GM21786 (cell line): Measurements from ENCODE around the gene ZNF205.
"Not testable (repeated sequence)": the region's sequence is repeated elsewhere in the genome, so short reads cannot be mapped to it uniquely, and the experiment has no call there.

ENCODE experiments used
- ATAC-seq: cut with Tn5 transposase; IDR thresholded peaks from one replicate; pipeline ENCODE4 v1.9.1; 2021; ENCODE audit not compliant: unreplicated experiment

ZNF205 gene

DNA sequence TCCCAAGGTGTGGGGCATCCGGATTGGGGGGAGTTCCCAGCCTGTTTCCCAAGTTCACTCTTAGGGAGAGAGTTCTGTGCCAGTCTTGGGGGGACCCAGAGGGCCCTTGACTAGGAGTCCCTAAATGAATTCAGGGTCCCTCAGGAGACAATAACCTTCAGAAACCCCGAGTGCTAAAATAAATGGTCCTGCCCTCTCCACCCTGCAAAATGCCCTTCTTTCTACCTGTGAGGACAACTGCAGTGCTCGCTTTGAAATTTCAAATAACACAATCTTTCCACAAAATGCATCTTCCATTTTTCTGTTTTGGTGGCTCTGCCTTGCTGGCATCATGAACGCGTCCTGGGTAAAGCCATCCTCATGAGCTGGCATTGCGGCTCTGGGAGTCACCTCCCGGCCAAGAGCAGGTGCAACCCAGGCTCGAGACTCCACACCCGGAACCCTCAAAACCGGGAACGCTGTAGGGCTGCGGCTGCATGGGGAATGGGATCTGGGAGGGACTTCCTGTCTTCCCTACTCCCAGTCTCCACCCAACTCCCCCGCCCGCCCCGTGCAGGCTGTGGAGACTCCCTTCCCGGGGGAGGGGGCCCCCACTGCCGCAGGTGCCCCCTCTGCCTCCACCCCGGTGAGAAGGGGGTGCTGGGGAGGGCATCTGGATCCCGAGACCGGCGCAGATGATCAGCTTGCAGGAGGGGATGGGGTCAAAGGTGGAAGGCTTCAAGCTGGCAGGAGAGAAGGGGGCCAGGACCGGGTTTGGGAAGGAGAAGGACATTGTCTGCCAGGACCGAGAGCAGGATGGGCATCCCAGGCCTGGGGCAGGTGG is at the start of gene ZNF205:
Gene ZNF205, plus strand, starts transcription at position 529 of the 823 bp plus-strand sequence. CDS start 845 bp downstream, outside the sequence.
- ATAC-seq = no peak

DNA sequence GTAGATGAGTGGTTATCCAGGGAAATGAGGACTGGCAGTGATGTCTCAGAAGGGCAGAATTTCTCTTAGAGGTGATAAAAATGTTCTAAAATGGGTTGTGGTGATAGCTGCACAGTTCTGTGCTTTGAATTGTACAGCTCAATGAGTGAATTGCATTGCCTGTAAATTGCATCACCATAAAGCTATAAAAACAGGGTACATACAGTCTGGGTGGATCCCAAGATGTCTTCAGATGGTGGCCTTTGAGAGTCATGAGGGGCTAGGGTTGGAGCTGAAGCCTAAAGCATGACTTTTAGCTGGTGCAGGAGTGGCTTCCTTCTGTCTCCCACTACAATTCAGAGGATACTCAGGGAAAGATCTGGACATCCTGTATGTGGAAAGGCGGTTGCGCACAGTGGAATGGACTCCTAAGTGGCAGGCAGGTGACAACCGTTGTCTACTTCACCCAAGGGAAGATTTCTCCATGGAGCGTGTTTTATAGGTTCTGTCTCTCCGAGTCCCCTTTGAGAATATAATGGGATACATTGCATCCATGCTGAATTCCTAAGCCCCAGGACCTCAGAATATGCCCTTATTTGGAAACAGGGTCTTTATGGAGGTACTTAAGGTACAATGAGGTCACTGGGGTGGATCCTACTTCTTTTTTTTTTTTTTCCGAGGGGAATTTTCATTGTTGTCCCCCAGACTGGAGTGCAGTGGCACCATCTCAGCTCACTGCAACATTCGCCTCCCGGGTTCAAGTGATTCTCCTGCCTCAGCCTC is 48.6 kb upstream of the ZNF205 start:
- no peak for ATAC-seq

DNA sequence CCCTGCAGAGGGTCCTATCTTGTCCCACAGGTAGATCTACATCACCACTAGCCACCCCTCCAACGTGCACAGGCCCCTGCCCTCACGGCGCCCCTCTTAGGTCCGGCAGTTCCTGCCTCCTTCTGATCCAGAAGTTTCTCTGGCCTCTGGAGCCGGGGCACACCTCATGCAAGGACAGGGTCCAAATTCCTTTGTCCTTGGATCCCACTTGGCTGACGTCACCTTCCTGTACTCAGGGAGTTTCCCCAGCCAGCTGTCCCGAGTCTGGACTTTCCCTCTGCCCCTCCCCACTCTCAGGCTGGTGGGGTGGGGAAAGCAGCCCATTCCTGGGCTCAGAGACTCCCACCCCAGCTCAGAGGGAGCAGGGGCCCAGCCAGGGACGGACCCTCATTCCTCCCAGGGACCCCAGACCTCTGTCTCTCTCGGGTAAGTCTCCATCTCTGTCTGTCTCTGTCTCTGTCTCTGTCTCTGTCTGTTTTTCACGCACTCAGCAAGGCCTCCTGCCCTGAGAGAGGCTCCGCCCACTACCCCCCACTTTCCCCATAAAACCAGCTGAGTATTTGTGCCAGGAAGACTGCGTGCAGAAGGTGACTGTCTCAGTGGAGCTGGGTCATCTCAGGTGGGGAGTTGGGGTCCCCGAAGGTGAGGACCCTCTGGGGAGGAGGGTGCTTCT is 47.2 kb upstream of the ZNF205 start, which contains the start of gene IL32:
Gene IL32, plus strand, starts transcription at position 572 of the 673 bp plus-strand sequence. CDS start 172 bp downstream, outside the sequence.
- ATAC-seq = no peak

DNA sequence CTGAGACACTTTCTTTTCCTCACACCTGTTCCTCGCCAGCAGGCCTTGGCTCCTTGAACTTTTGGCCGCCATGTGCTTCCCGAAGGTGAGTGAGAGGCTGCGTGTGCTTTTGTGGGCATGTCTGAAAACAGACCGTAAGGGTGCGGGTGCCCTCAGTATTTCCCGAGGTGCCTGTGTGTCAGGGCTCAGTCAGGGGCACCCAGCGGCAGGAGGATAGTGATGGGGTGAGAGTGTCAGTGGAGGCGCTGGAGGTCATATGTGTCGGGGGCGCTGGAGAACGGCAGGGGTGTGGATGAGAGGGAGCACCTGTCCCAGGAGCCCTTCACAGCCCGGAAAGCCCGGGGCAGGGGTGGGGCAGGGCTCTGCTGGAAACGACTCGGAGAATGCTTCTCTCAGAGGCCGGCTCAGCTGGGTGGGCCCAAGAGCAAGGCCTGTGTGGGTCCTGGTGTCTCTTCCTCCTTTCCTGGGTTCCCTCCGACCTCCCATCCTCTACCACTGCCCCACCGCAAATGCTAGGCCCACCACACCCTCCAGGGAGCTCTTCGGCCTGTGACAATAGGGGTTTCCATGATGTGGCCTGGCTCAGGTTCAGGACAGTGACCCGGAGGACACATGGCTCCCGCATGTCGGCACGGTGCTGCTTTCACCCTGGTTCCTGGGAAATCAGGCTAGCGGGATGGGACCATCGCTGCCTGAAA is 46.5 kb upstream of the ZNF205 start:
- no peak for ATAC-seq

DNA sequence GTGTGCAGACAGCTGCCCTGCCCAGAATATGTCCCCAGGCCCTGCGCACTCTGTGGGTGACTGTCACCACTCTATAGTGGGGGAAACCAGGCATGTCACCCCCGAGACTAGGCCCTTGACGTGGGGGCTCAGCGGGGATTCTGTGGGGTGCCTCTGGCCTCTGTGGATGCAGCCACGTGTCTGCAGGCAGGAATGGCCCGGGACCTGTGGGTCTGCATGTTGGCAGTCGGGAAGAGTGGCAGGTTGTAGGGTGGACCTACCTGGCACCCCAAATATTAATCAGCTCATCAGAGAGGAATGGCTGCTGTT is 46.0 kb upstream of the ZNF205 start:
- no peak for ATAC-seq

DNA sequence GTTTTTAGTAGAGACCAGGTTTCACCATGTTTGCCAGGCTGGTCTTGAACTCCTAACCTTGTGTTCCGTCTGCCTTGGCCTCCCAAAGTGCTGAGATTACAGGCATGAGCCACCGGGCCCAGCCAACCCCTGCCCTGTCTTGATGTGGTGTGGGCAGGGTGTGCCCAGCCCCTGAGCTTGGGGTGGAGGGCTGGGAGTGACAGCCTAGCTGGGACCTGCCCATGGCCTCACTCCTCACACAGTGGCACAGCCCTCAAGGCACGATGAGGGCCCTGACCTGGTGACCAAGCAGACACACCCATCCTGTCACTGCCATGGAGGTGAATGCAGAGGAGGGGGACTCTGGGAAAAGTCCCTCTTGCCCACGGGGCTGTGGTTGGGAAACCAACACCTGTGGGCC is 43.9 kb upstream of the ZNF205 start:
- ATAC-seq = no peak

DNA sequence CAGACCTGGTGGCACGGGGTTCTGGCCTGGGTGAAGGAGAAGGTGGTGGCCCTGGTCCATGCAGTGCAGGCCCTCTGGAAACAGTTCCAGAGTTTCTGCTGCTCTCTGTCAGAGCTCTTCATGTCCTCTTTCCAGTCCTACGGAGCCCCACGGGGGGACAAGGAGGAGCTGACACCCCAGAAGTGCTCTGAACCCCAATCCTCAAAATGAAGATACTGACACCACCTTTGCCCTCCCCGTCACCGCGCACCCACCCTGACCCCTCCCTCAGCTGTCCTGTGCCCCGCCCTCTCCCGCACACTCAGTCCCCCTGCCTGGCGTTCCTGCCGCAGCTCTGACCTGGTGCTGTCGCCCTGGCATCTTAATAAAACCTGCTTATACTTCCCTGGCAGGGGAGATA is 43.2 kb upstream of the ZNF205 start:
- ATAC-seq = not testable (repeated sequence)

DNA sequence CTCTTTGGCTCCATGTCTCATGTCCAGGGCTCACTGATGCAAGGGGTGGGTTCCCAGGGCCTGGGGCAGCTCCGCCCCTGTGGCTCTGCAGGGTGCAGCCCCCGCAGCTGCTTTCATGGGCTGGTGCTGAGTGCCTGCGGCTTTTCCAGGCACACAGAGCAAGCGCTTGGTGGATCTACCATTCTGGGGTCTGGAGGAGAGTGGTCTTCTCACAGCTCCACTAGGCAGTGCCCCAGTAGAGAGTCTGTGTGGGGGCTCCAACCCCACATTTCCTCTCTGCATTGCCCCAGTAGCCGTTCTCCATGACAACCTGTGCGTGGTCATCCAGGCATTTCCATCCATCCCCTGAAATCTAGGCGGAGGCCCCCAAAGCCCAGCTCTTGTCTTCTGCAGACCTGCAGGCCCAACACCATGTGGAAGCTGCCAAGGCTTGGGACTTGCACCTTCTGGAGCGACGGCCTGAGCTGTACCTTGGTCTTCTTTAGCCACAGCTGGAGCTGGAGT is 41.7 kb upstream of the ZNF205 start:
- ATAC-seq = no peak

DNA sequence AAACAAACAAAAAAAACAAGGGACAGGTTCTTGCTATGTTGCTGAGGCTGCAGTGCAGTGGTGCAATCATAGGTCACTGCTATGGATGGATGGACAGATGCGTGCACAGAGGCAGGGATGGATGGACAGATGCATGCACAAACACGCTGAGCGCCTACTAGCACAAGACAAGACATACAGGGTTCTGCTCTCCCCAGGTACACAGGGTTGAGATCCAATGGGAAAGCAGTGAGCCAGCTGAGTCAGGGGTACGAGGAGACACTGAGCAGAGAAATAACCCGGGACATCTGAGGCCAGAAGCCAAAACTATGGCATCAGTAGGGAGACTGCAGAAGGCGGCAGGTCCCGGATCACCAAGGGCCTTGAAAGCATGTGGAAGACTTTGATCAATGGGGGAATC is 40.7 kb upstream of the ZNF205 start:
- ATAC-seq = no peak

DNA sequence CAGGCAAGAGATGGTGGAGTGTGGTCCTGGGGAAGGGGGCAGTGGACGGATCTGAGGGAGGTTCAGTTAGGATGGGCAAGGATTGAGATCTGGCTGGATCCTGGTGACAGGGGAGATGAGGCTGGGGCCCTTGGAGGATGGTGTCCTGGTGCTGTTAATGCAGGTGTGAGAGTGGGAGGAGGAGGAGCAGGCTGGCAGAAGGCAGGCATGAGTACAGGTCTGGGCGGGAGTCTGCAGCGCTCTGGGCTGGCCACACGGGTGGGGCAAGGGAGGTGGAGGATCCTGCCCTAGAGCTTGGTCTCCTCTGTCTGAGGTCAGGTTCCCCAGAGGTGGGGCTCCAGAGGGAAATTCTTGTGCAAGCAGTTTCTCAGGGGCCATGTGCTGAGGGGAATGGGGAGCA is 40.2 kb upstream of the ZNF205 start:
- ATAC-seq = not testable (repeated sequence)

DNA sequence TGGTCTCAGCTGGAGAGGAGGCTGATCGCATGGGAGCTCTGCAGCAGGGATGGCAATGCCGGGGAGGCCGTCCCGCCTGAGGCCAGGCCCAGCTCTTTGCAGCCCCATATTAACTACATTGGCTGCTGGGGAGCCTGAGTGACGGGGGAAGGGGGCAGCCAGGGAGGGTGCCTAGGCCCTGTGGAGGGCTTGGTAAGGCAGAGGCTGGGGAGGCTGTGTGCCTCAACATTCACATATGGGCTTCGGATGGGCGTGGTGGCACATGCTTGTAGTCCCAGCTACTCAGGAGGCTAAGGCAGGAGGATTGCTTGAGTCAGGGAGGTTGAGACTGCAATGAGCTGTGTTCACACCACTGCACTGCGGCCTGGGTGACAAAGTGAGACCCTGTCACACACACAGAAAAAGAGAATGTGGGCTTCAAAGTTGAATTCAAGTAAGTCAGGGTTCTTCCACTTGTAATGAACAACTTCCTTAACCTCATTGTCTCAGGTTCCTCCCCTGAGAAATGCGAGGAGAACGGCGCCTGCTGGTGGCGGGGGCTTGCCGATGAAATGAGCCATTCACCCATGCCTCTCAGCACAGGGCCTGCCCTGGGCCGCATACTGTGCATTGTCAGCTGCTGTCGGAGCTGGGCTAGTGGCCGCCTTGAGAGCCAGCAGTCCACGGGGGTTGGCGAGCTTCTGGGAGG is 39.7 kb upstream of the ZNF205 start:
- not testable (repeated sequence) for ATAC-seq

DNA sequence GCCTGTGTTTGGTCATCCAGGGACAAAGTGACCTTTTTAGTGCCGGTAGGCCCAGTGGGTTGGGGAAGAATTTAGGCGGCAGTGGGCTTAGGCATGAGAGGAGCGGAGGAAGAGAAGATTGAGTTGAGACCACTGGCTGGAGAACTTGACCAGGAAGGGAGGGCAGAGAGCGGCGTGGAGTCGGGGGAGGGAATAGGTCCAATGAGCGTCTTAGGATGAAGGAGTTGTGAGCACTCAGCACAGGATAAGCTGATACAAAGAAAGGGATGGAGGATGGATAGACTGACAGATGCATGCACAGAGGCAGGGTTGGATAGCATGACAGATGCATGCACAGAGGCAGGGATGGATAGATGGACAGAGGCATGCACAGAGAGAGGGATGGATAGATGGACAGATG is 38.9 kb upstream of the ZNF205 start:
- ATAC-seq = no peak

DNA sequence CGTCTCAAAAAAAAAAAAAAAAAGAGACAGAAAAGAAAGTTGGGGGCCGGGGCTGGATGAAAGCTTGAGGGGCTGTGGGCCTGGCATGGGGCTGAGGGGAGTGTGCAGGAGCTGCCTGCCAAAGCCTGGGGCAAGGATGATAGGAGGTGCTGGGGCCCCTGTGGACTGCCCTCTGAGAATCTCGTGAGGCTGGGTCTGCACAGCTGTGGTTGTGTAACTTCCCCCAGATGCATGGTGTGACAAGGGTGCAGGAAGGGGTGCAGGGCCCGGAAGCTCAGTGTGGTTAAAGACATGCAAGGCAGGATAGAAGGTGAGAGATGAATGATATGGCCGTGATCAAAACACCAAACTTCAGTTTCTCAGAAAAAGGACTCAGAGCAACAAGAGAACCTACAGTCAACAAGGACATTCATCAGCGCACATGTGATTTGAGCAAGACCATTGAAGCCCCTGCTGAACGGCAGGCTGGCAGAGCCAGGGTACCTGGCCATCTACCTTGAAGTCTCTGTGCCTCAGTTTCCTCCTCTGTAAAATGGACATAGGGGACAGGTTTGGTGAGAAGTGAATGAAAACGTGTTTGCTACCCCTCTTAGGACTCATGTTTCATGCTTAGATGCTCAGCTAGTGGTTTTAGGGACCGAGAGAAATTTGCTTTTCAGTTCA is 37.4 kb upstream of the ZNF205 start:
- ATAC-seq = peak; percentile 84

DNA sequence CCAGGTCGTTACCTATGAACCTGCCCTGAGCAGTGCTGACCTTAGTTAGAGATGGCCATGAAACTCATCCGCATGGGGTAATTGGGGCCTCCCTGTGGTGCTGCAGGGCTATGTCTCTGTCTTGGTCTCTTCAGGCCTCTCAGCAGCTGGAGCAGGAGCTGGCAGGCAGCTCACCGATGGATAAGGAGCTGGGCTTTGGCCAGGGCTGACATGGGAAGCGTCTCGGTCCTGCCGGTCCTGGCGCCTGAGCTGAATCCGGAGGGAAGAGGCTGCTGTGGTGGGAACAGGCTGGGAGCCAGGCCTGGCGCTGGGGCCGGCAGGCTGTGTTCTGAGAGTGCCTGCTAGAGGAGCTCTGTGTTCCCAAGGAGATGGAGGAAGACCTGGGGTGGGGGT is 36.9 kb upstream of the ZNF205 start:
- no peak for ATAC-seq

DNA sequence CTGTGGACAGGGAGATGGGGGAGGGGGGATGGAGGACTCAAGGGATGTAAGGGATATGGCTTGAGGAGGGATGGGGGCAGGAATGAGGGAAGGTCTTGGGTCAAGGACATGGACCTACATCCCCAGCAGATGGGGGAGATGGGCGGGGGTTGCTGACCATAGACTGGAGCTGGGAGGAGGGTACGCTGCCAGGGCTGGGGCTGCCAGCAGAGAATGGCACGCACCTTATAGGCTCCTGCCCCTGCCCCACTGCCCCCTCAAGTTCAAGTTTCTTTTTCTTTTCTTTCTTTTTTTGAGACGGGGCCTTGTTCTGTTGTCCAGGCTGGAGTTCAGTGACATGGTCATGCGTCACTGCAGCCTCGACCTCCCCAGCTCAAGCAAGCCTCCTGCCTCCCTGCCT is 36.4 kb upstream of the ZNF205 start:
- ATAC-seq = not testable (repeated sequence)

DNA sequence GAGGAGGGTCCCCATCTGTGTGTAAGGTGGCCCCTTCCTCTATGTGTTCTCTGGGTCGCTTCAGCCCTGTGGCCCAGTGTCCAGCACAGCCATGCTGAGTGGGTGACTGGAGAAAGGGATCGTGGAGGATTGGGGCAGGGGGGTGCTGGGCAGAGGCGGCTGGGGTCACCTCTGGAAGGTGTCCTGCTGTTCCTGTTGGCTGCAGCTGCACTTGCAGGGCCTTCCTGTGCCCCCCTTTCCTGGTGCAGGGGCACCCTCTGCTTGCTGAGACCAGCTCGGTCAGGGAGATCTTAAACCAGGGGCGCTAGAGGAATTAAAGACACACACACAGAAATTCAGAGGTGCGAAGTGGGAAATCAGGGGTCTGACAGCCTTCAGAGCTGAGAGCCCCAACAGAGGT is 35.8 kb upstream of the ZNF205 start:
- no peak for ATAC-seq

DNA sequence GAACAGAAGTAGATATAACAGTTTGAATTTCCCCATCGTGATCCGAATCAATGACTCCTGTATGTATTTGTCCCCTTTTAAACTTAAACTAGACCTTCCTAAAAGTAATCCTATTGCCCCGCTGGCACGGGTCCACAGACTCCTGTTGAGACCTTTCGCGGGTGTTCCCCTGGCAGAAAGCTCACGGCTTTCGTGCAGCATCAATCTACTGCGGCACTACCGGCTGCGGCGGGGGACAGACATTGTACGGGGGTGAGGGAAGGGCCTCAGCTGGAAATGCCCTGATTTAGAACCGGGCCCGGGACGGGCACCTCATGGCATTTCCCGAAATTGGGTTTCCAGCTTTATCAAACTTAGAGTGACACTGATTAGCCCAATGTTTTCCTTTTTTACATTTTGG is 32.4 kb upstream of the ZNF205 start:
- no peak for ATAC-seq

DNA sequence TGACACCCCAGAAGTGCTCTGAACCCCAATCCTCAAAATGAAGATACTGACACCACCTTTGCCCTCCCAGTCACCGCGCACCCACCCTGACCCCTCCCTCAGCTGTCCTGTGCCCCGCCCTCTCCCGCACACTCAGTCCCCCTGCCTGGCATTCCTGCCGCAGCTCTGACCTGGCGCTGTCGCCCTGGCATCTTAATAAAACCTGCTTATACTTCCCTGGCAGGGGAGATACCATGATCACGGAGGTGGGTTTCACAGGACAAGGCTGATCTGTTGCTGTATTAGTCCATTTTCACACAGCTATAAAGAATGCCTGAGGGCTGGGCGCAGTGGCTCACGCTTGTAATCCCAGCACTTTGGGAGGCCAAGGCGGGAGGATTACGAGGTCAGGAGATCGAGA is 30.4 kb upstream of the ZNF205 start:
- ATAC-seq = not testable (repeated sequence)

DNA sequence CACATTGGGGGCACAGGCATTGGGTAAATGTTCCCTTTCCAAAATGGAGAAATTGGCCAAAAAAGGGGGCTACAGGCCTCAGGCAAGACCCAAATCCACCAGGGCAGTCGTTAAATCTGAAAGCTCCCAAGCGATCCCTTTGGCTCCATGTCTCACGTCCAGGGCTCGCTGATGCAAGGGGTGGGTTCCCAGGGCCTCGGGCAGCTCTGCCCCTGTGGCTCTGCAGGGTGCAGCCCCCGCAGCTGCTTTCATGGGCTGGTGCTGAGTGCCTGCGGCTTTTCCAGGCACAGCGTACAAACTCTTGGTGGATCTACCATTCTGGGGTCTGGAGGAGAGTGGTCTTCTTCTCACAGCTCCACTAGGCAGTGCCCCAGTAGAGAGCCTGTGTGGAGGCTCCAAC is 29.0 kb upstream of the ZNF205 start:
- ATAC-seq = not testable (repeated sequence)

DNA sequence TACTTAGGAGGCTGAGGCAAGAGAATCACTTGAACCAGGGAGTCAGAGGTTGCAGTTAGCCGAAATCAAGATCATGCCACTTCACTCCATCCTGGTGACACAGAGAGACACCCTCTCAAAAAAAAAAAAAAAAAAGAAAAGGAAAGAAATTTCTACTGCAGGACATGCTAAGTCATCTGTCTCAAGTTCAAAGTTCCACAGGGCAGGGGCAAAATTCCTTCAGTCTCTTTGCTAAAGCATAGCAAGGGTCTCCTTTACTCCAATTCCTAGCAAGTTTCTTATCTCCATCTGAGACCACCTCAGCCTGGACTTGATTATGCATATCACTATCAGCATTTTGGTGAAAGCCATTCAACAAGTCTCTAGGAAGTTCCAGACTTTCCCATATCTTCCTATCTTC is 27.9 kb upstream of the ZNF205 start:
- ATAC-seq = no peak
